Measurements from ENCODE around the gene XPO6.

Gene XPO6

GRCh38 chr16:28182183-28182582, 29.6 kb downstream of the XPO6 start:
- no peak for DNase-seq

GRCh38 chr16:28181515-28181914, 30.2 kb downstream of the XPO6 start:
- no peak for DNase-seq

- no peak for DNase-seq
Observed at GRCh38 chr16:28180655-28181460, 30.9 kb downstream of the XPO6 start.

GRCh38 chr16:28179354-28179753, 32.4 kb downstream of the XPO6 start:
- DNase-seq: no peak

GRCh38 chr16:28175715-28176114, 36.0 kb downstream of the XPO6 start:
- no peak for DNase-seq

- DNase-seq: no peak
Observed at GRCh38 chr16:28172336-28172735, 39.4 kb downstream of the XPO6 start.

GRCh38 chr16:28171816-28172215, 39.9 kb downstream of the XPO6 start:
- DNase-seq: no peak

- DNase-seq: peak; percentile 53 to 60
Observed at GRCh38 chr16:28168991-28169554, 42.7 kb downstream of the XPO6 start.

- DNase-seq: no peak
Observed at GRCh38 chr16:28167730-28168129, 44.0 kb downstream of the XPO6 start.

GRCh38 chr16:28167221-28167620, 44.5 kb downstream of the XPO6 start:
- DNase-seq: no peak

GRCh38 chr16:28166394-28167208, 45.2 kb downstream of the XPO6 start:
- no peak for DNase-seq

- no peak for DNase-seq
Observed at GRCh38 chr16:28165598-28165997, 46.2 kb downstream of the XPO6 start.

- no peak for DNase-seq
Observed at GRCh38 chr16:28164140-28164539, 47.6 kb downstream of the XPO6 start.

- DNase-seq: no peak
Observed at GRCh38 chr16:28163699-28164098, 48.1 kb downstream of the XPO6 start.

- no peak for DNase-seq
Observed at GRCh38 chr16:28162326-28162877, 49.4 kb downstream of the XPO6 start.

GRCh38 chr16:28161626-28162025, 50.1 kb downstream of the XPO6 start:
- no peak for DNase-seq

- no peak for DNase-seq
Observed at GRCh38 chr16:28158136-28158535, 53.6 kb downstream of the XPO6 start.

GRCh38 chr16:28156056-28156680, 55.6 kb downstream of the XPO6 start:
- no peak for DNase-seq

GRCh38 chr16:28155293-28155692, 56.5 kb downstream of the XPO6 start:
- DNase-seq: no peak

GRCh38 chr16:28151180-28151579, 60.6 kb downstream of the XPO6 start:
- no peak for DNase-seq

- DNase-seq: peak; percentile 28 to 39
Observed at GRCh38 chr16:28149011-28149888, 62.5 kb downstream of the XPO6 start.

- DNase-seq: no peak
Observed at GRCh38 chr16:28146536-28146935, 65.2 kb downstream of the XPO6 start.

All from CD4-positive, alpha-beta T cell treated with Interleukin-1 beta for 1 hour (primary cell).